Karpas-422 (cell line): Measurements from ENCODE around the gene ORC6. TPM values are rescaled to one million over a fixed set of nuclear protein-coding genes. Genes with fewer than 3 reads are reported as not detected.

Source experiments
- DNase-seq: peaks from one replicate; pipeline ENCODE4 v3.0.0-alpha.2; 2015
- H2AFZ ChIP-seq: fragments of 200-600 bp; sonication (generic); 2 replicates; pipeline ENCODE4 v1.6.1; 2014; ENCODE audit warnings: antibody characterized with exemption, low read length, mixed read lengths
- H3K27ac ChIP-seq: fragments of 200-600 bp; sonication (generic); 2 replicates; pipeline ENCODE4 v1.5.1; 2014; ENCODE audit warnings: mild to moderate bottlenecking, low read length, moderate library complexity
- H3K27me3 ChIP-seq: fragments of 200-600 bp; sonication (generic); 2 replicates; pipeline ENCODE4 v1.6.1; 2014; ENCODE audit warnings: low read length, mixed read lengths
- H3K36me3 ChIP-seq: fragments of 200-600 bp; sonication (generic); 2 replicates; pipeline ENCODE4 v1.6.1; 2014; ENCODE audit warnings: low read length, mixed read lengths; ENCODE audit not compliant: insufficient read depth
- H3K4me1 ChIP-seq: fragments of 200-600 bp; sonication (generic); 2 replicates; pipeline ENCODE4 v1.6.1; 2014; ENCODE audit warnings: mild to moderate bottlenecking, low read length, mixed read lengths
- H3K4me2 ChIP-seq: fragments of 200-600 bp; sonication (generic); 2 replicates; pipeline ENCODE4 v1.6.1; 2014; ENCODE audit warnings: low read length, low read depth, mild to moderate bottlenecking; ENCODE audit not compliant: poor library complexity, severe bottlenecking
- H3K4me3 ChIP-seq: fragments of 200-600 bp; sonication (generic); 2 replicates; pipeline ENCODE4 v1.5.1; 2014; ENCODE audit warnings: mild to moderate bottlenecking, antibody characterized with exemption, low read length, mixed read lengths
- H3K79me2 ChIP-seq: fragments of 200-600 bp; sonication (generic); 2 replicates; pipeline ENCODE4 v1.6.1; 2014; ENCODE audit warnings: mild to moderate bottlenecking, low read length, mixed read lengths
- H3K9ac ChIP-seq: fragments of 200-600 bp; sonication (generic); 2 replicates; pipeline ENCODE4 v1.6.0; 2014; ENCODE audit warnings: low read length
- H3K9me2 ChIP-seq: fragments of 200-600 bp; sonication (generic), shearing (Covaris generic); replicated peaks from 2 replicates; pipeline ENCODE4 v1.6.0; 2014; ENCODE audit warnings: mild to moderate bottlenecking, low read length, moderate library complexity; ENCODE audit not compliant: insufficient read depth
- H3K9me3 ChIP-seq: fragments of 300-700, 200-600 bp; sonication (generic); 2 replicates; pipeline ENCODE4 v1.6.1; 2014; ENCODE audit warnings: low read length, mixed read lengths
- H4K20me1 ChIP-seq: fragments of 200-600 bp; sonication (generic); 2 replicates; pipeline ENCODE4 v1.6.1; 2014; ENCODE audit warnings: mild to moderate bottlenecking, antibody characterized with exemption, low read length, low read depth; ENCODE audit not compliant: insufficient read depth
- total RNA-seq: library from RNA; depleted of rRNA; stranded (reverse); fragments of >200 nt; shearing (Covaris generic); gene quantifications from 2 replicates; pipeline ENCODE4 v1.2.3, GENCODE V29; 2014; ENCODE audit warnings: low replicate concordance

Gene ORC6
- total RNA-seq, 1 experiment from 2014 or later: 38.0 TPM

- no peaks in the 10 kb centered on the region for H3K27me3 ChIP-seq
- H3K9me3 ChIP-seq: no peaks in the 10 kb centered on the region
- H4K20me1 ChIP-seq: peaks cover 37% of the 10 kb centered on the region
- H3K9me2 ChIP-seq: no peaks in the 10 kb centered on the region
- H3K79me2 ChIP-seq: peaks cover 67% of the 10 kb centered on the region
- peak overlapping the region; percentile 82 for H3K4me3 ChIP-seq
- no peak overlapping the region for H2AFZ ChIP-seq
- peak overlapping the region; percentile 88 for H3K4me2 ChIP-seq
- peak; percentile 80 for DNase-seq
- H3K27ac ChIP-seq: peak overlapping the region; percentile 83
- peaks cover 51% of the 10 kb centered on the region for H3K4me1 ChIP-seq
- peak overlapping the region; percentile 82 for H3K9ac ChIP-seq
- H3K36me3 ChIP-seq: peaks cover 26% of the 10 kb centered on the region
Measured at GRCh38 chr16:46690281-46691178, 1.1 kb downstream of the ORC6 start.

DNA sequence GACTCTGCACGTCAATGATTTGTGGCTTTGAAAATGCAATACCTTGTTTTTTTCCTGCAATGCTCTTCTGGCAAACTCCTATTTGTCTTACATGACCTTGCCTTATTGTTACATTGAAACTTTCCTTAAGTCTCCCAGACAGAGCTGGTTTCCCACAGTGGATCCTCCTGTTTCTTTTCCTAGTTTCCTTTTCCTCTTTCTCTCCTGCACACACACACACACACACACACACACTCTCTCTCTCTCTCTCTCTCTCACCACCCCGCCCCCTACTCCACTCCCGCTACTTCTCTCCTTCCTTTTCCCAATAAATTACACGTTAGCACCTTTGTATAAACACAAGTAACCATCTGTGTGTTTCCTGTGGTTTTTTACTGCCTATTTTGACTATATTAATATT lies 2.3 kb downstream of the ORC6 start:
- H3K36me3 ChIP-seq: peaks cover 37% of the 10 kb centered on the region
- H2AFZ ChIP-seq: no peak overlapping the region

GRCh38 chr16:46693598-46693997 lies 4.1 kb downstream of the ORC6 start:
- Histone ChIP-seq H3K27ac (no peak overlapping the region), H3K9me2 (no peaks in the 10 kb centered on the region), H4K20me1 (peaks cover 16% of the 10 kb centered on the region), H3K36me3 (peaks cover 50% of the 10 kb centered on the region), H3K27me3 (no peaks in the 10 kb centered on the region), H3K9me3 (no peaks in the 10 kb centered on the region), H3K9ac (no peak overlapping the region), H3K4me2 (no peak overlapping the region), H3K79me2 (peaks cover 36% of the 10 kb centered on the region), H3K4me3 (no peak overlapping the region), H3K4me1 (peaks cover 26% of the 10 kb centered on the region), H2AFZ (no peak overlapping the region)
- no peak for DNase-seq

More for the DNA sequence above, 2.3 kb downstream of the ORC6 start:
- Histone ChIP-seq H3K79me2 (peaks cover 55% of the 10 kb centered on the region), H3K27me3 (no peaks in the 10 kb centered on the region), H4K20me1 (peaks cover 34% of the 10 kb centered on the region), H3K4me2 (peak overlapping the region; percentile 88), H3K9me3 (no peaks in the 10 kb centered on the region), H3K27ac (peak overlapping the region; percentile 83), H3K4me3 (peak overlapping the region; percentile 82), H3K9me2 (no peaks in the 10 kb centered on the region), H3K9ac (peak overlapping the region; percentile 82), H3K4me1 (peaks cover 39% of the 10 kb centered on the region)
- DNase-seq: peak; percentile 54

DNA sequence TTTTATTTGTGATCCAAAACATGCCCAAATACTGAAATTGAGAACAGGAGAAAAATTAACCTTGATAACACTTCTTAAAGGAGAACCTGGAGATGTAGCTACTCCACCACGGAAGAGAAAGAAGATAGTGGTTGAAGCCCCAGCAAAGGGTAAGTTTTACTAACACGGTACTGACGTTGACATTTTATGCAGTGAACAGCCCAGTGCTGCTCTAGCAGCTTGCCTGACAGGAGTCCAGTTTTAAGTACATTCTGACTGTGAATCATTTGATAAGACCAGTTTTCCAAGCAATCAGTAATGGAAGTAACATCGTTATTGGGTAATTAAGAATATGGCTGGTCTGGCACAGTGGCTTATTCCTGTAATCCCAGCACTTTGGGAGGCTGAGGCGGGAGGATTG lies 6.5 kb downstream of the ORC6 start:
- Histone ChIP-seq H3K9me3 (no peaks in the 10 kb centered on the region), H3K4me2 (no peak overlapping the region), H3K79me2 (peaks cover 21% of the 10 kb centered on the region), H4K20me1 (peaks cover 11% of the 10 kb centered on the region), H2AFZ (no peak overlapping the region), H3K9me2 (no peaks in the 10 kb centered on the region), H3K9ac (no peak overlapping the region), H3K27ac (no peak overlapping the region), H3K4me1 (peaks cover 20% of the 10 kb centered on the region), H3K36me3 (peaks cover 54% of the 10 kb centered on the region), H3K4me3 (no peak overlapping the region), H3K27me3 (no peaks in the 10 kb centered on the region)
- no peak for DNase-seq

GRCh38 chr16:46696957-46697356 lies 7.5 kb downstream of the ORC6 start:
- Histone ChIP-seq H3K9me3 (no peaks in the 10 kb centered on the region), H4K20me1 (peaks cover 3% of the 10 kb centered on the region; the same call in 1 of the 2 replicates), H3K79me2 (peaks cover 12% of the 10 kb centered on the region), H2AFZ (no peak overlapping the region), H3K27me3 (no peaks in the 10 kb centered on the region), H3K36me3 (peaks cover 50% of the 10 kb centered on the region), H3K4me1 (peaks cover 10% of the 10 kb centered on the region), H3K4me2 (no peak overlapping the region), H3K4me3 (no peak overlapping the region), H3K9me2 (no peaks in the 10 kb centered on the region), H3K27ac (no peak overlapping the region), H3K9ac (no peak overlapping the region)
- no peak for DNase-seq

DNA sequence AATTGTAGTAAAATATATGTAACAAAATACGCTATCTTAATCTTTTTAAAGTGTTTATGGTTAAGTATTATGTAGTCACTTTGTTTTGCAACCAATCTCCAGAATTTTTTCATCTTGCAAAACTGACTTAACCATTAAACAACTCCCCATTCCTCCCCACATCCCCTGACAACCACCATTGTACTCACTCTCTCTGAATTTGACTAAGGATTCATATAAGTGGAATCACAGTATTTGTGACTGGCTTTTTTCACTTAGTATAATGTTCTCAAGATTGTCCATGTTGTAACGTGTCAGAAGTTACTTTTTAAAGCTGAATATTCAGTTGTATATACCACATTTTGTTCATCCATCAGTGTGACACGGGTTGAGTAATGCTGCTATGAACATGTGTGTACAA lies 10.6 kb downstream of the ORC6 start:
- Histone ChIP-seq H3K4me1 (no peaks in the 10 kb centered on the region), H3K9ac (no peak overlapping the region), H3K27me3 (no peaks in the 10 kb centered on the region), H3K27ac (no peak overlapping the region), H3K79me2 (no peaks in the 10 kb centered on the region), H3K9me2 (no peaks in the 10 kb centered on the region), H3K4me2 (no peak overlapping the region), H3K9me3 (no peaks in the 10 kb centered on the region), H2AFZ (no peak overlapping the region), H3K4me3 (no peak overlapping the region), H3K36me3 (peaks cover 35% of the 10 kb centered on the region; the same call in 1 of the 2 replicates), H4K20me1 (no peaks in the 10 kb centered on the region)
- DNase-seq: no peak

DNA sequence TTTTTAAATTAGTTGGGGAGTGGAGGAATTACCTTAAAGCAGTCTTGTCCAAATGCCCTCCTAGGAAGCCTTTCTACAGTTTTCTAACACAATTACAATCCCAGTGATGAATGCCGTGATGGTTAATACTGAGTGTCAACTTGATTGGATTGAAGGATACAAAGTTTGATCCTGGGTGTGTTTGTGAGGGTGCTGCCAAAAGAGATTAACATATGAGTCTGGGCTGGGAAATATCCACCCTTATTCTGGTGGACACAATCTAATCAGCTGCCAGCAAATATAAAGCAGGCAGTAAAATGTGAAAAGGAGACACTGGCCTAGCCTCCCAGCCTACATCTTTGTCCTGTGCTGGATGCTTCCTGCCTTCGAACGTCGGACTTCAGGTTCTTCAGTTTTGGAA lies 12.2 kb downstream of the ORC6 start:
- H3K4me1 ChIP-seq: no peaks in the 10 kb centered on the region
- H3K27me3 ChIP-seq: no peaks in the 10 kb centered on the region
- H3K4me2 ChIP-seq: no peak overlapping the region
- H3K9me2 ChIP-seq: no peaks in the 10 kb centered on the region
- H3K9me3 ChIP-seq: no peaks in the 10 kb centered on the region
- H3K4me3 ChIP-seq: no peak overlapping the region
- H3K36me3 ChIP-seq: peaks cover 20% of the 10 kb centered on the region; the same call in 1 of the 2 replicates
- no peaks in the 10 kb centered on the region for H3K79me2 ChIP-seq
- DNase-seq: no peak
- no peaks in the 10 kb centered on the region for H4K20me1 ChIP-seq
- H3K9ac ChIP-seq: no peak overlapping the region
- no peak overlapping the region for H3K27ac ChIP-seq
- no peak overlapping the region for H2AFZ ChIP-seq

DNA sequence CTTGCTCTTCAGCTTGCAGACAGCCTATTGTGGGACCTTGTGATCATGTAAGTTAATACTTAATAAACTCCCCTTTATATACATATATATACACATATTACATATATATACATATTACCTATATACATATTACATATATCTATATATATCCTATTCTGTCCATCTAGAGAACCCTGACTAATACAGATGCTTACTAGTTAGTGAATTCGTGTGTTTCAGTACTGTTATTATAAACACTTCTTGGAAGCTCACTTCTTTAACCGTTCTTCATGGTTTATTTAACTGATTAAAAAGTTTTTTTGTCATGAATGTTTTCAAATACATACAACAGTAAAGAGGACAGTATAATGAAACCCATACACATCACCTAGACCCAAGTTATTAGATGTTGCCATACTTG lies 12.6 kb downstream of the ORC6 start:
- Histone ChIP-seq H3K4me3 (no peak overlapping the region), H3K9me2 (no peaks in the 10 kb centered on the region), H3K4me1 (peaks cover 3% of the 10 kb centered on the region), H3K36me3 (peaks cover 16% of the 10 kb centered on the region; the same call in 1 of the 2 replicates), H4K20me1 (no peaks in the 10 kb centered on the region), H3K27me3 (no peaks in the 10 kb centered on the region), H3K79me2 (no peaks in the 10 kb centered on the region), H3K4me2 (no peak overlapping the region), H2AFZ (no peak overlapping the region), H3K9me3 (no peaks in the 10 kb centered on the region), H3K9ac (no peak overlapping the region), H3K27ac (no peak overlapping the region)
- DNase-seq: no peak
